T-helper 1 cell treated with Interleukin-12 subunit alpha and Interleukin-12 subunit beta and Interleukin-4 antibody, amounts not matched to agents 30 μg/mL and 1 μg/mL, for 36 hours (primary cell): ENCODE data around the gene MYO1E.
"Not testable (repeated sequence)": the region's sequence is repeated elsewhere in the genome, so short reads cannot be mapped to it uniquely, and the experiment has no call there.

Experiments
- H3K27ac Mint-ChIP-seq: one replicate; pipeline ENCODE4 v1.8.0; 2021; ENCODE audit warnings: mild to moderate bottlenecking, mixed read lengths
- H3K27me3 Mint-ChIP-seq: one replicate; pipeline ENCODE4 v1.8.0; 2021; ENCODE audit warnings: low read depth, mixed read lengths
- H3K36me3 Mint-ChIP-seq: one replicate; pipeline ENCODE4 v1.8.0; 2021; ENCODE audit warnings: low read depth, mixed read lengths
- H3K4me1 Mint-ChIP-seq: one replicate; pipeline ENCODE4 v1.8.0; 2021; ENCODE audit warnings: low read depth, mixed read lengths
- H3K4me3 Mint-ChIP-seq: one replicate; pipeline ENCODE4 v1.8.0; 2021; ENCODE audit warnings: mild to moderate bottlenecking, moderate library complexity, mixed read lengths
- H3K9me3 Mint-ChIP-seq: one replicate; pipeline ENCODE4 v1.8.0; 2021; ENCODE audit warnings: mixed read lengths

Gene MYO1E

GRCh38 chr15:59162080-59162479, 210.6 kb downstream of the MYO1E start:
- Mint-ChIP-seq H3K36me3 (peaks cover 32% of the 10 kb centered on the region), H3K4me1 (peaks cover 10% of the 10 kb centered on the region)
- H3K9me3 Mint-ChIP-seq, H3K4me3 Mint-ChIP-seq, H3K27ac Mint-ChIP-seq, H3K27me3 Mint-ChIP-seq: not testable (repeated sequence)

DNA sequence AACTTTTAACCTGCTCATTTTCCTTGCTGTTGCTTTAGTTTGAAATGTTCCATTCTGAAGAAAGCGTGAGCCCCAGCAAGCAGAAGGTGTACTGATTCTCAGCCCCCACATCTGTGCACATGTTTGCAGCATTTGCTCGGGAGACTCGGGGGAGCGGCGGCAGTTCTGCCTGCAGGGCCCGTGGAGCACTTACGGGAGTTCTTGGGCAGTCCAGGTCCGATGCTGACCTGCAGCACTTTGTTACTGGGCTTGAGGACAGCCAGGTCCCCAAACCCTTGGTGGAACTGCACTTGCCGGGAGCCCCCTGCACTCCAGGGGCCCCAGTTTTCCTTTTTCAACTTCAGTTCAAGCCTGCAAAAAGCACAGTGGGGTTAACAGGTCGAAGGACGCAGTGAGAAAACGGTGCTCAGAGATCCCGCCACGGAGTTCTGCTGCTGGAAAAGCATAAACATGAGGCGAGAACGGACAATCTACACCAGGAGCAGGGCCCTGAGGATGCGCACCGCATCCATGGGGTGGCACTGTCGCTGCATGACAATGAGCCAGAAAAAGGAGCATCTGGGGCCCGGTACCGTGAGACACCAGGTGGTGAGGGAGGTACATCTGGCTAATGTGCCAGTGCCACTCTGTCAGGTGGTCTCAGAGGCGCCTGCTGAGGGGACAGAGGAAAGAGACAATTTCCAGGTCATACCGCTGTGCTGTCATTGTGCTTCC, 211.6 kb downstream of the MYO1E start:
- no peak overlapping the region for H3K27ac Mint-ChIP-seq
- peaks cover 7% of the 10 kb centered on the region for H3K4me1 Mint-ChIP-seq
- no peaks in the 10 kb centered on the region for H3K9me3 Mint-ChIP-seq
- no peaks in the 10 kb centered on the region for H3K27me3 Mint-ChIP-seq
- H3K4me3 Mint-ChIP-seq = no peak overlapping the region
- H3K36me3 Mint-ChIP-seq = peaks cover 27% of the 10 kb centered on the region

- no peak overlapping the region for H3K27ac Mint-ChIP-seq
- H3K4me3 Mint-ChIP-seq = no peak overlapping the region
- no peaks in the 10 kb centered on the region for H3K9me3 Mint-ChIP-seq
- H3K4me1 Mint-ChIP-seq = no peaks in the 10 kb centered on the region
- no peaks in the 10 kb centered on the region for H3K27me3 Mint-ChIP-seq
- H3K36me3 Mint-ChIP-seq = peaks cover 18% of the 10 kb centered on the region
These were observed 213.5 kb downstream of the MYO1E start for GRCh38 chr15:59159210-59159609.

- H3K27me3 Mint-ChIP-seq = no peaks in the 10 kb centered on the region
- H3K27ac Mint-ChIP-seq = no peak overlapping the region
- H3K36me3 Mint-ChIP-seq = peaks cover 13% of the 10 kb centered on the region
- no peaks in the 10 kb centered on the region for H3K9me3 Mint-ChIP-seq
- no peaks in the 10 kb centered on the region for H3K4me1 Mint-ChIP-seq
- no peak overlapping the region for H3K4me3 Mint-ChIP-seq
These were observed 214.0 kb downstream of the MYO1E start for GRCh38 chr15:59158701-59159034.

GRCh38 chr15:59157840-59158700, 214.6 kb downstream of the MYO1E start:
- Mint-ChIP-seq H3K27ac (no peak overlapping the region), H3K27me3 (no peaks in the 10 kb centered on the region), H3K36me3 (peaks cover 10% of the 10 kb centered on the region), H3K4me3 (no peak overlapping the region), H3K9me3 (no peaks in the 10 kb centered on the region), H3K4me1 (no peaks in the 10 kb centered on the region)

DNA sequence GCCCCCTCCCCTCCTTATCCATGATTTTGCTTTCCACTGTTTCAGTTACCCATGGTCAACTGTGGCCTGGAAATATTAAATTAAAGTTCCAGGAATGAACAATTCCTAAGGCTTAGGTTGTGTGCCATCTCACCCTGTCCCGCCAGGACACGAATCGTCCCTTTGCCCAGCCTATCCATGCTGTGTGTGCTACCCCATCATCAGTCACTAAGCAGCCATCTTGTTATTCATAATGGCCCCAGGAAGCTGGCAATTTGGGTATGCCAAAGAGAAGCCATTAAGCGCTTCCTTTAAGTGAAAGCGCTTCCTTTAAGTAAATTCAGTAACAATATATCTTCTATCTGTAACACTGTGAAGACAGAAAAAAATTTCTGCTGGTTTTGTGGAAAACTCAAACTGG, 215.3 kb downstream of the MYO1E start:
- Mint-ChIP-seq H3K4me1 (no peaks in the 10 kb centered on the region), H3K4me3 (no peak overlapping the region), H3K9me3 (no peaks in the 10 kb centered on the region), H3K27ac (no peak overlapping the region), H3K27me3 (no peaks in the 10 kb centered on the region), H3K36me3 (peaks cover 11% of the 10 kb centered on the region)

DNA sequence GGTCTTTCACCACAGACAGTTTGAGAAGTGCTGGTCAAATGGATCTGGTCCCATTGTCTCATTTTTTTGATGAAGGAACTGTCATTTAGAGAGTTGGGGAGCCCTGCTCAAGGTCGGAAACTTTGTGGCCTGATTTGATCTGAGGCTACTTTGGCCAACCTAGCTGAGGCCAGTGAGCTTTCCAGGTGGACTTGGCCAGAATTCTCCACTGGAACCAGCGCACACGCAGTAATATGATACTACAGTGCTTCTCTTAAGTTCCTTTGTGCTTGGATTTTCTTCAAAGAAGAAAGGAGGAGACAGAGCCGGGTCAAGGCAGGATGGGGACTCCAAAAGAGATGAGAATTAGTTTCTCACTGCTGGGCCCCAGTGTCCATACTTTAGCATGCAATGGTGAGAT, 217.2 kb downstream of the MYO1E start:
- no peak overlapping the region for H3K27ac Mint-ChIP-seq
- peaks cover 11% of the 10 kb centered on the region for H3K36me3 Mint-ChIP-seq
- no peaks in the 10 kb centered on the region for H3K27me3 Mint-ChIP-seq
- H3K4me1 Mint-ChIP-seq = no peaks in the 10 kb centered on the region
- no peak overlapping the region for H3K4me3 Mint-ChIP-seq
- H3K9me3 Mint-ChIP-seq = no peaks in the 10 kb centered on the region

DNA sequence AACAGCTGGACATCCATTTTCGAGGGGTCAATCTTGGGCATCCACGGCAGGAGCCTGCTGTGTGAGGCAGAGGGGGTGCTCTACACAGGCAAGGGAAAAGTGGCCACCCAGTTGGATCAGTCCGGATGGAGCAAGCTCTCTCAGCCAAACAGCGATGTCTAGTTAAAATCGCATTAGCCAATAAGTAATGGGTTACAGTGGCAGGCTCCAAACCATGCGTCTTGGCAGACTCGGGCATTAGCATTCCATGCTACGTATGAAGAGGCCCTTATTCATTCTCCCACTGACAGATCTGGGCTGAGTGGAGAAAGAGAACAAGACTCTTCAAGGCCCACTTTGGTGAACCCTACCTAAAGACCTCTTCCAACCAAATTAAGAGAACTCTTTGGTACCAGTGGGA, 218.4 kb downstream of the MYO1E start:
- H3K27me3 Mint-ChIP-seq = no peaks in the 10 kb centered on the region
- peaks cover 9% of the 10 kb centered on the region for H3K36me3 Mint-ChIP-seq
- no peak overlapping the region for H3K27ac Mint-ChIP-seq
- no peaks in the 10 kb centered on the region for H3K9me3 Mint-ChIP-seq
- no peaks in the 10 kb centered on the region for H3K4me1 Mint-ChIP-seq
- no peak overlapping the region for H3K4me3 Mint-ChIP-seq

DNA sequence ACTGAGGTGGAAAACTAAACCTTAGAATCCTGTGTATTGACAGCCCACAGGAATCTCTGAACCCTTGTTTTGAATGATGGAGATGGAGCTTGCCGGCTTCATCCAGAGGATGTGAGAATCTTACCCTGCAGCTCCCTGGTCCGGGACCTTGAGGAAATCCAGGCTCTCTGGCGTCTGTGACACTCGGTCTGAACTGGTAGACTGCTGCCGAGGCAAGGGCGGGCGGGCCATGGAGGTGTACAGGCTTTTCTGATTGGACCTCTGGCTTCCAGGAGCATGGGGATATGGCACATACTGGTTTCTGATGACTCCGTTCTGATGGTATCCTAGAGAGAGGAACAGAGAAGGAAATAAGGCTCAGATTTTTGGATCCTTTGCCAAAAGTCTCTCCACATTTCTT, 219.2 kb downstream of the MYO1E start:
- Mint-ChIP-seq H3K36me3 (peaks cover 13% of the 10 kb centered on the region), H3K4me3 (no peak overlapping the region), H3K4me1 (no peaks in the 10 kb centered on the region), H3K27ac (no peak overlapping the region), H3K9me3 (no peaks in the 10 kb centered on the region), H3K27me3 (no peaks in the 10 kb centered on the region)

GRCh38 chr15:59152694-59153450, 219.8 kb downstream of the MYO1E start:
- H3K36me3 Mint-ChIP-seq = peaks cover 14% of the 10 kb centered on the region
- H3K27ac Mint-ChIP-seq = no peak overlapping the region
- H3K4me3 Mint-ChIP-seq = no peak overlapping the region
- H3K9me3 Mint-ChIP-seq = no peaks in the 10 kb centered on the region
- no peaks in the 10 kb centered on the region for H3K4me1 Mint-ChIP-seq
- H3K27me3 Mint-ChIP-seq = no peaks in the 10 kb centered on the region

DNA sequence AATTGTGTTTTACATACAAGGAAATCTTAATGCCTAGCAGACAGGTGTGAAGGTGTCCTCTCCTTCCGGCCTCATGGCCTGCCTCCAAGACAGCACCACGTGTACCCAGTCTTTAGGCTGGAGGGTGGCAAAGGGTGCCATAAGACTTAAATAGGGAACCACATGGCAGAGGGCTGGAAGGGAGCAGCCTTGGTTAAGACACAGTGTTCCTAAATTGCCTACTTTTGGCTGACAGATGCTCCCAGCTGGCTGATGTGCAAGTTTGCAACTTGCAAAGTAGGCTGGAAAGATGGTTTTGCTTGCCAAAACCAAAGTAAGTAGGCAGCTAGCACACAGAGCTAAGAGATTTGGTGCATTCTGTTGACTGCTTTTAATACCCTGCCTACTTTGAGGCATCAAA, 222.5 kb downstream of the MYO1E start:
- H3K27ac Mint-ChIP-seq = no peak overlapping the region
- no peaks in the 10 kb centered on the region for H3K27me3 Mint-ChIP-seq
- no peaks in the 10 kb centered on the region for H3K4me1 Mint-ChIP-seq
- H3K4me3 Mint-ChIP-seq = no peak overlapping the region
- H3K36me3 Mint-ChIP-seq = peaks cover 17% of the 10 kb centered on the region
- no peaks in the 10 kb centered on the region for H3K9me3 Mint-ChIP-seq

DNA sequence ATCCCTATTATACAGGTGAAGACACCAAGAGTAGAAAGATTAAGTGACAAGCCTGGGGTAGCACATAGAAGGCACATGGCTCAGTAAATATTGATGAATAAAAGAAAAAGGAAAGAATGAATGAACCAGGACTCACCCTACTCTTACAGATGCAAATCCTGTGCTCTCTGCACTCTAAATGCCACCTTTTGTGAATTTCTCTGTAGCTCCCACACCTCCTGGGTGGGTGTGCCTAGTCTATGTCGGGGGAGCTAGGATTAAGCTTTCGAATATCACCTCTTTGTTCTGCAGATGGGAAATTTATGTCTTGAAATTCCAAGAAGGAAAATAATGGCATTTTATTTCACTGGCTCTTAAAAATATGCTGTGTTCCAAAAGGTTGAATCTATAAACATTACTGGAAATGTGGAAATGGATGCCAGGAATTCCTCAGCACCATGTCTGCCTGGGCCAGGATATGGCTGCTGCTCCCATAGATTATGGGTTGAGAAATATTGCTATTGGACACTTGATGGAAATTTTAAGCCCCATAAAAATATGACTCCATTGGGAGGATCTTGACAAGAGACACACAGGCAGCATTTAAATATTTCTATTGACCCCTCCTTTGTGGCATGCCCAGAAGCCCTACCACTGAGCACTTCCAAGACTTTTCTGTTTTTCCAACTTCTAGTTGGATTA, 224.4 kb downstream of the MYO1E start:
- no peaks in the 10 kb centered on the region for H3K27me3 Mint-ChIP-seq
- H3K4me1 Mint-ChIP-seq = no peaks in the 10 kb centered on the region
- H3K4me3 Mint-ChIP-seq = no peak overlapping the region
- no peak overlapping the region for H3K27ac Mint-ChIP-seq
- H3K36me3 Mint-ChIP-seq = peaks cover 17% of the 10 kb centered on the region
- no peaks in the 10 kb centered on the region for H3K9me3 Mint-ChIP-seq

DNA sequence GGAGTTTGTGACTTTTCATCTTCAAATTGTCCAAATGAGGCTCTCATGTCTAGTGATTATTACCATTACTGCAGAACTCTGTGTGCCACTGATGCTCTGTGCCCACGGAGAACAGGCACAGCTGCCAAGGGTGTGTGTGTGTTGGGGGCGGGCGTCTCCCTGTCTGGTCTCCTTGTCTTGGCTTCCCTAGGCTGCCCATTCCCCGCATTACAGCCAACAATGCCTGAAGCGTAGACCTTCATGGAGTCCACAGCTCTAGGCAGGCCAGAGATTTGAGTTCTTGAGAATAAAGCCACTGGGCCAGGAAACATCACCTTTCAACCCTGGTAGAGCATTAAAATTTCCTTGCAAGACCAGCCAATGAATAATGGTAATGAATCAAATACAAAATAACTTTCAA, 225.0 kb downstream of the MYO1E start:
- H3K9me3 Mint-ChIP-seq = no peaks in the 10 kb centered on the region
- no peak overlapping the region for H3K27ac Mint-ChIP-seq
- H3K36me3 Mint-ChIP-seq = peaks cover 14% of the 10 kb centered on the region
- no peaks in the 10 kb centered on the region for H3K27me3 Mint-ChIP-seq
- no peaks in the 10 kb centered on the region for H3K4me1 Mint-ChIP-seq
- H3K4me3 Mint-ChIP-seq = no peak overlapping the region

GRCh38 chr15:59144594-59144993, 228.1 kb downstream of the MYO1E start:
- Mint-ChIP-seq H3K36me3 (peaks cover 25% of the 10 kb centered on the region), H3K4me1 (peaks cover 15% of the 10 kb centered on the region)
- H3K27me3 Mint-ChIP-seq, H3K9me3 Mint-ChIP-seq, H3K27ac Mint-ChIP-seq, H3K4me3 Mint-ChIP-seq: not testable (repeated sequence)
